ENCODE measurements around the gene OR10A2.

DNA sequence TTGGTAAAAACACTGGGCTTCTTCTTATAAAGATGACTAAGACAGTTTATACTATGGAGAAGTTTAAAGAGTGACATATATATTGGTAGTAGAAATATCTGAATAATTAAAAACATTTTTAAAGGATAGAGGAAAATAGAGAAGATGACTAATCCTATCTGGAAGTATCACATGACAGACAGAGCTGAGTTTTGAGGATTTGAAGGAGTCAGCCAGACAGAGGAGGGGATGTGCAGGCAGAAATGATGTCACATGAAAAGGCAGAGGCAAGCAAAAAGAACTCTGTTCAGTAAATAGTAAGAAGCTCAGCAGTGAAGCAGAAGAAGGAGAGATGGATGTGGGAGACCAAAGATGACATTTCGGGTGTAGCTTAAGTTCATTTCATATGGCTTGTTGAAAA is 1.6 kb downstream of the OR10A2 start:
- TF ChIP-seq, protein P1, sequence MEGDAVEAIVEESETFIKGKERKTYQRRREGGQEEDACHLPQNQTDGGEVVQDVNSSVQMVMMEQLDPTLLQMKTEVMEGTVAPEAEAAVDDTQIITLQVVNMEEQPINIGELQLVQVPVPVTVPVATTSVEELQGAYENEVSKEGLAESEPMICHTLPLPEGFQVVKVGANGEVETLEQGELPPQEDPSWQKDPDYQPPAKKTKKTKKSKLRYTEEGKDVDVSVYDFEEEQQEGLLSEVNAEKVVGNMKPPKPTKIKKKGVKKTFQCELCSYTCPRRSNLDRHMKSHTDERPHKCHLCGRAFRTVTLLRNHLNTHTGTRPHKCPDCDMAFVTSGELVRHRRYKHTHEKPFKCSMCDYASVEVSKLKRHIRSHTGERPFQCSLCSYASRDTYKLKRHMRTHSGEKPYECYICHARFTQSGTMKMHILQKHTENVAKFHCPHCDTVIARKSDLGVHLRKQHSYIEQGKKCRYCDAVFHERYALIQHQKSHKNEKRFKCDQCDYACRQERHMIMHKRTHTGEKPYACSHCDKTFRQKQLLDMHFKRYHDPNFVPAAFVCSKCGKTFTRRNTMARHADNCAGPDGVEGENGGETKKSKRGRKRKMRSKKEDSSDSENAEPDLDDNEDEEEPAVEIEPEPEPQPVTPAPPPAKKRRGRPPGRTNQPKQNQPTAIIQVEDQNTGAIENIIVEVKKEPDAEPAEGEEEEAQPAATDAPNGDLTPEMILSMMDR (IDR thresholded peaks at IDR 0.05): no peak
- TF ChIP-seq EP300 (IDR thresholded peaks at IDR 0.05) (no peak), POLR2AphosphoS5 (IDR thresholded peaks at IDR 0.05) (no peak), POLR2A (IDR thresholded peaks at IDR 0.05) (no peak)
